Measurements from ENCODE around the gene LCLAT1.

The LCLAT1 gene

DNA sequence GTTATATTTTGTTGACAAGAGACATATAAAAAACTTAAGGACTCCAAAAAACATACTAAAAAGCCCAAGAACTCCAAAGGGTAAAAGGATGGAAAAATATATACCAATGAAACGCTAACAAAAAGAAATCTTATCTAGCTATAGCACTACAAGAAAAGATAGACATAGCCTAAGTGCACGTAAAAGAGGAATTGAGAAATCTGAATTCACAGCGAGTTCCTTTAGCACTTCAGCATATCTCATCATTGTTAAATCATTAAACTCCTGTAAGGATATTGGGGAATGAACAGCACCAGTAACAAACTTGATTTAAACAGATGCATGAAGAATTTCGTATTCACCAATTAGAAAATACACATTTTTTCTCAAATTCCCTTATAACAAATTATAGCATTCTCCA lies 226.1 kb downstream of the LCLAT1 start:
- Histone ChIP-seq H3K4me1 (no peaks in the 10 kb centered on the region), H3K36me3 (ENCODE audit: control insufficient read depth, insufficient read depth, low read length) (no peaks in the 10 kb centered on the region), H3K79me2 (no peaks in the 10 kb centered on the region), H3K27me3 (ENCODE audit: control insufficient read depth, insufficient read depth, low read length) (no peaks in the 10 kb centered on the region), H2AFZ (no peak overlapping the region), H3K9me3 (ENCODE audit: control insufficient read depth, low read length) (no peaks in the 10 kb centered on the region), H3K4me3 (ENCODE audit: low read depth, low read length) (no peak overlapping the region), H3K27ac (no peak overlapping the region), H3K4me2 (ENCODE audit: low read length) (no peak overlapping the region), H3K9ac (no peak overlapping the region)
- no peak for TF ChIP-seq CTCF (IDR thresholded peaks at IDR 0.05)

GRCh38 chr2:30675758-30676157 lies 228.7 kb downstream of the LCLAT1 start:
- no peaks in the 10 kb centered on the region for H3K4me1 ChIP-seq

DNA sequence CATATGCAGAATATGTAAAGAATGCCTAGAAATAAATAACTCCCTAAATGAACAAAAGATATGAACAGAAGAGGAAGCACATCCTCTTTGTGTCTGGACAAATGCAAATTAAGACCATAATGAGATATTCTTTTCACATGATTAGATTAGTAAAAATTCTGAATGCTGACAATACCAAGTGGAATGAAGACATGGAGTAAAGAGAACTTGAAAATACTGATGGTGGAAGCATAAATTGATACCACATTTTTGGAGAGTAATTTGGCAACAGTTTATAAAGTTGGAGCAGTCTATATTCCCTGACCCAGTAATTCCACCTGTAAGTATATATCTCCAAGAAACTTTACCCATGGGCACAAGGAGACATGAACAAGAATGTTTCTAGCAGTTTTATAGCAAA lies 230.2 kb downstream of the LCLAT1 start:
- no peak overlapping the region for H3K27ac ChIP-seq
- no peak for TF ChIP-seq CTCF (IDR thresholded peaks at IDR 0.05)

More at GRCh38 chr2:30675758-30676157, 228.7 kb downstream of the LCLAT1 start:
- no peak overlapping the region for H3K27ac ChIP-seq
- H3K36me3 ChIP-seq (ENCODE audit: control insufficient read depth, insufficient read depth, low read length), result no peaks in the 10 kb centered on the region
- TF ChIP-seq CTCF (IDR thresholded peaks at IDR 0.05), result no peak
- no peak overlapping the region for H3K4me3 ChIP-seq (ENCODE audit: low read depth, low read length)
- H3K27me3 ChIP-seq (ENCODE audit: control insufficient read depth, insufficient read depth, low read length), result no peaks in the 10 kb centered on the region
- no peaks in the 10 kb centered on the region for H3K79me2 ChIP-seq
- no peak overlapping the region for H3K4me2 ChIP-seq (ENCODE audit: low read length)
- no peaks in the 10 kb centered on the region for H3K9me3 ChIP-seq (ENCODE audit: control insufficient read depth, low read length)
- H2AFZ ChIP-seq, result no peak overlapping the region
- no peak overlapping the region for H3K9ac ChIP-seq

GRCh38 chr2:30677861-30678385 lies 230.9 kb downstream of the LCLAT1 start:
- no peak for TF ChIP-seq CTCF (IDR thresholded peaks at IDR 0.05)
- H2AFZ ChIP-seq, result no peak overlapping the region
- no peak overlapping the region for H3K4me3 ChIP-seq (ENCODE audit: low read depth, low read length)
- no peaks in the 10 kb centered on the region for H3K79me2 ChIP-seq
- no peaks in the 10 kb centered on the region for H3K9me3 ChIP-seq (ENCODE audit: control insufficient read depth, low read length)
- no peaks in the 10 kb centered on the region for H3K4me1 ChIP-seq
- H3K36me3 ChIP-seq (ENCODE audit: control insufficient read depth, insufficient read depth, low read length), result no peaks in the 10 kb centered on the region
- H3K27ac ChIP-seq, result no peak overlapping the region
- no peak overlapping the region for H3K9ac ChIP-seq
- H3K27me3 ChIP-seq (ENCODE audit: control insufficient read depth, insufficient read depth, low read length), result no peaks in the 10 kb centered on the region
- H3K4me2 ChIP-seq (ENCODE audit: low read length), result no peak overlapping the region

More for the DNA sequence above, 230.2 kb downstream of the LCLAT1 start:
- H3K4me3 ChIP-seq (ENCODE audit: low read depth, low read length), result no peak overlapping the region
- no peak overlapping the region for H2AFZ ChIP-seq
- H3K4me1 ChIP-seq, result no peaks in the 10 kb centered on the region
- peak overlapping the region; percentile 7 for H3K9ac ChIP-seq
- H3K4me2 ChIP-seq (ENCODE audit: low read length), result no peak overlapping the region
- no peaks in the 10 kb centered on the region for H3K79me2 ChIP-seq
- no peaks in the 10 kb centered on the region for H3K27me3 ChIP-seq (ENCODE audit: control insufficient read depth, insufficient read depth, low read length)
- no peaks in the 10 kb centered on the region for H3K9me3 ChIP-seq (ENCODE audit: control insufficient read depth, low read length)
- no peaks in the 10 kb centered on the region for H3K36me3 ChIP-seq (ENCODE audit: control insufficient read depth, insufficient read depth, low read length)

DNA sequence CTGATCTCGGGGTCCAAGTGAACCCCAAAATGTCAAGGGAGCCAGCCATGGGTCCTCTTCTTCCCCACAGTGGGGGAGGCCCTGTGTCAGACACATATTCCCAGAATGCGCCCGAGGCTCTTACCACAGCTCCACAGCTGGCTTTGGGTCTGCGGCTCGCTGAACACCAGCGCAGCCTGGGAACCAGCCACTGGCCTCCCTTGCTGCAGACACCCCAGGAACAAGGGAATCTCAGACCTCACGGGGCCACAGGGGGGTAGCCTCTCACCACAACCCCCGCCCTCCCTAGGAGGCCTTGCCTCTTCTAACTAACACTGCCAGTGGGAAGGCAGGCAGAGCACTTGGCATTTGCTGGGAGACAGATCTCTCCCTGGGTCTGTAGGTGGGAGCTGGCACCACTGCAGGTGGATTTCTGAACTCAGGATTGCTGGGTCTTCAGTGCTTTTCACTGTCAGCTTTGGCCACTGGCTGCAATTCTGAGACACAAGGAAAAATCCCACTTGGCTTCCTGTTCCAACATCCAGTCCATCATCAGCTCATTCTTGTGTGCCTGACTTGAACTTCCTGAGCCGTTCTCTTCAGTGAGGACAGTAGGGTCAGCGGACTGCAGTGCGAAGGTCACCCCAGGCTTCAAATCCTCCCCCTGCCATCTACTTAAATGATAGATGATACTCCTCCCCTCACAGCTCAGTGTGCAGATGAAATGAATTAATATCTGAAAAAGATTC lies 231.5 kb downstream of the LCLAT1 start:
- no peak overlapping the region for H3K27ac ChIP-seq

More for the DNA sequence above, 231.5 kb downstream of the LCLAT1 start:
- Histone ChIP-seq H3K27me3 (ENCODE audit: control insufficient read depth, insufficient read depth, low read length) (no peaks in the 10 kb centered on the region), H3K9ac (no peak overlapping the region), H3K4me2 (ENCODE audit: low read length) (no peak overlapping the region), H3K4me3 (ENCODE audit: low read depth, low read length) (no peak overlapping the region), H3K4me1 (no peaks in the 10 kb centered on the region), H2AFZ (no peak overlapping the region), H3K36me3 (ENCODE audit: control insufficient read depth, insufficient read depth, low read length) (no peaks in the 10 kb centered on the region), H3K9me3 (ENCODE audit: control insufficient read depth, low read length) (no peaks in the 10 kb centered on the region), H3K79me2 (no peaks in the 10 kb centered on the region)
- no peak for TF ChIP-seq CTCF (IDR thresholded peaks at IDR 0.05)
